ENCODE results near the gene GPC6.
A peak's percentile ranks its signal among the peaks of the same experiment; 100 is the strongest.

Gene GPC6

GRCh38 chr13:94267581-94268366, 1041.2 kb downstream of the GPC6 start:
- Histone ChIP-seq H3K4me3 (ENCODE audit: low read depth, low read length) (no peak overlapping the region), H2AFZ (ENCODE audit: insufficient read depth, low read length, poor library complexity) (no peak overlapping the region), H3K23ac (ENCODE audit: low read length) (no peak overlapping the region), H3K4ac (ENCODE audit: low read depth, low read length) (no peak overlapping the region), H4K91ac (ENCODE audit: low read depth, low read length) (no peak overlapping the region), H3K9me3 (ENCODE audit: insufficient read depth, low read depth, low read length) (no peaks in the 10 kb centered on the region), H4K8ac (ENCODE audit: low read depth, low read length) (no peak overlapping the region), H3K27me3 (ENCODE audit: insufficient read depth, low read length) (no peaks in the 10 kb centered on the region), H2AK5ac (ENCODE audit: low read length) (no peak overlapping the region), H2BK5ac (ENCODE audit: low read depth, low read length, poor library complexity) (no peak overlapping the region), H3K14ac (ENCODE audit: low read length) (no peak overlapping the region), H3K27ac (ENCODE audit: low read depth, low read length) (no peak overlapping the region), H3K9ac (ENCODE audit: low read length) (no peak overlapping the region), H3K79me2 (ENCODE audit: control insufficient read depth, insufficient read depth, low read length, poor library complexity) (no peaks in the 10 kb centered on the region), H3K18ac (ENCODE audit: low read length) (no peak overlapping the region), H4K12ac (ENCODE audit: low read depth, low read length) (no peak overlapping the region), H3K4me2 (ENCODE audit: low read length) (no peak overlapping the region), H3K79me1 (ENCODE audit: low read length) (no peaks in the 10 kb centered on the region), H2BK120ac (ENCODE audit: insufficient read depth, low read length, poor library complexity) (no peak overlapping the region), H3K4me1 (ENCODE audit: control insufficient read depth in 1 of 2, insufficient read depth in 2 of 2, low read length in 2 of 2) (no peaks in the 10 kb centered on the region), H3K36me3 (ENCODE audit: control insufficient read depth in 1 of 2, insufficient read depth in 2 of 2, low read length in 2 of 2) (no peaks in the 10 kb centered on the region), H2BK12ac (ENCODE audit: low read length) (no peak overlapping the region)
- DNase-seq = no peak
- WGBS (ENCODE audit: extremely low coverage, insufficient coverage, insufficient read length) = no CpG with 5 or more reads among the region's 3 CpGs

- Histone ChIP-seq H2BK12ac (ENCODE audit: low read length) (no peak overlapping the region), H2BK5ac (ENCODE audit: low read depth, low read length, poor library complexity) (no peak overlapping the region), H3K79me1 (ENCODE audit: low read length) (no peaks in the 10 kb centered on the region), H3K36me3 (ENCODE audit: control insufficient read depth in 1 of 2, insufficient read depth in 2 of 2, low read length in 2 of 2) (no peaks in the 10 kb centered on the region), H3K4me2 (ENCODE audit: low read length) (no peak overlapping the region), H3K14ac (ENCODE audit: low read length) (no peak overlapping the region), H4K91ac (ENCODE audit: low read depth, low read length) (no peak overlapping the region), H3K23ac (ENCODE audit: low read length) (no peak overlapping the region), H3K27me3 (ENCODE audit: insufficient read depth, low read length) (no peaks in the 10 kb centered on the region), H4K8ac (ENCODE audit: low read depth, low read length) (no peak overlapping the region), H3K4ac (ENCODE audit: low read depth, low read length) (no peak overlapping the region), H3K18ac (ENCODE audit: low read length) (no peak overlapping the region), H3K4me1 (ENCODE audit: control insufficient read depth in 1 of 2, insufficient read depth in 2 of 2, low read length in 2 of 2) (no peaks in the 10 kb centered on the region), H3K27ac (ENCODE audit: low read depth, low read length) (no peak overlapping the region), H2AK5ac (ENCODE audit: low read length) (no peak overlapping the region), H3K79me2 (ENCODE audit: control insufficient read depth, insufficient read depth, low read length, poor library complexity) (no peaks in the 10 kb centered on the region), H3K9ac (ENCODE audit: low read length) (no peak overlapping the region), H3K9me3 (ENCODE audit: insufficient read depth, low read depth, low read length) (no peaks in the 10 kb centered on the region), H4K12ac (ENCODE audit: low read depth, low read length) (no peak overlapping the region), H2AFZ (ENCODE audit: insufficient read depth, low read length, poor library complexity) (no peak overlapping the region), H2BK120ac (ENCODE audit: insufficient read depth, low read length, poor library complexity) (no peak overlapping the region), H3K4me3 (ENCODE audit: low read depth, low read length) (no peak overlapping the region)
- WGBS (ENCODE audit: extremely low coverage, insufficient coverage, insufficient read length) = no CpG with 5 or more reads among the region's 5 CpGs
- DNase-seq = no peak
Observed at GRCh38 chr13:94268661-94269060, 1042.1 kb downstream of the GPC6 start.

GRCh38 chr13:94269557-94269956, 1043.0 kb downstream of the GPC6 start:
- Histone ChIP-seq H2AK5ac (ENCODE audit: low read length) (no peak overlapping the region), H3K4me2 (ENCODE audit: low read length) (no peak overlapping the region), H3K79me1 (ENCODE audit: low read length) (no peaks in the 10 kb centered on the region), H3K4ac (ENCODE audit: low read depth, low read length) (no peak overlapping the region), H3K14ac (ENCODE audit: low read length) (no peak overlapping the region), H4K91ac (ENCODE audit: low read depth, low read length) (no peak overlapping the region), H3K18ac (ENCODE audit: low read length) (no peak overlapping the region), H3K9me3 (ENCODE audit: insufficient read depth, low read depth, low read length) (no peaks in the 10 kb centered on the region), H3K4me1 (ENCODE audit: control insufficient read depth in 1 of 2, insufficient read depth in 2 of 2, low read length in 2 of 2) (no peaks in the 10 kb centered on the region), H3K36me3 (ENCODE audit: control insufficient read depth in 1 of 2, insufficient read depth in 2 of 2, low read length in 2 of 2) (no peaks in the 10 kb centered on the region), H3K79me2 (ENCODE audit: control insufficient read depth, insufficient read depth, low read length, poor library complexity) (no peaks in the 10 kb centered on the region), H4K12ac (ENCODE audit: low read depth, low read length) (no peak overlapping the region), H3K27ac (ENCODE audit: low read depth, low read length) (no peak overlapping the region), H3K9ac (ENCODE audit: low read length) (no peak overlapping the region), H2BK12ac (ENCODE audit: low read length) (no peak overlapping the region), H3K23ac (ENCODE audit: low read length) (no peak overlapping the region), H2BK120ac (ENCODE audit: insufficient read depth, low read length, poor library complexity) (no peak overlapping the region), H2AFZ (ENCODE audit: insufficient read depth, low read length, poor library complexity) (no peak overlapping the region), H2BK5ac (ENCODE audit: low read depth, low read length, poor library complexity) (no peak overlapping the region), H3K27me3 (ENCODE audit: insufficient read depth, low read length) (no peaks in the 10 kb centered on the region), H4K8ac (ENCODE audit: low read depth, low read length) (no peak overlapping the region), H3K4me3 (ENCODE audit: low read depth, low read length) (no peak overlapping the region)
- no CpG with 5 or more reads among the region's 6 CpGs for WGBS (ENCODE audit: extremely low coverage, insufficient coverage, insufficient read length)
- no peak for DNase-seq

GRCh38 chr13:94270556-94270955, 1043.9 kb downstream of the GPC6 start:
- Histone ChIP-seq H3K9me3 (ENCODE audit: insufficient read depth, low read depth, low read length) (no peaks in the 10 kb centered on the region), H3K79me1 (ENCODE audit: low read length) (no peaks in the 10 kb centered on the region), H3K4me2 (ENCODE audit: low read length) (no peak overlapping the region), H3K4me1 (ENCODE audit: control insufficient read depth in 1 of 2, insufficient read depth in 2 of 2, low read length in 2 of 2) (no peaks in the 10 kb centered on the region), H2BK12ac (ENCODE audit: low read length) (no peak overlapping the region), H4K12ac (ENCODE audit: low read depth, low read length) (no peak overlapping the region), H3K23ac (ENCODE audit: low read length) (no peak overlapping the region), H3K18ac (ENCODE audit: low read length) (no peak overlapping the region), H3K4me3 (ENCODE audit: low read depth, low read length) (no peak overlapping the region), H3K36me3 (ENCODE audit: control insufficient read depth in 1 of 2, insufficient read depth in 2 of 2, low read length in 2 of 2) (no peaks in the 10 kb centered on the region), H4K8ac (ENCODE audit: low read depth, low read length) (no peak overlapping the region), H3K9ac (ENCODE audit: low read length) (no peak overlapping the region), H3K27me3 (ENCODE audit: insufficient read depth, low read length) (no peaks in the 10 kb centered on the region), H4K91ac (ENCODE audit: low read depth, low read length) (no peak overlapping the region), H3K79me2 (ENCODE audit: control insufficient read depth, insufficient read depth, low read length, poor library complexity) (no peaks in the 10 kb centered on the region), H2BK120ac (ENCODE audit: insufficient read depth, low read length, poor library complexity) (no peak overlapping the region), H3K4ac (ENCODE audit: low read depth, low read length) (no peak overlapping the region), H3K14ac (ENCODE audit: low read length) (no peak overlapping the region), H3K27ac (ENCODE audit: low read depth, low read length) (no peak overlapping the region), H2BK5ac (ENCODE audit: low read depth, low read length, poor library complexity) (no peak overlapping the region), H2AFZ (ENCODE audit: insufficient read depth, low read length, poor library complexity) (no peak overlapping the region), H2AK5ac (ENCODE audit: low read length) (no peak overlapping the region)
- peak in 1 of 2 donors; percentile 5 for DNase-seq
- no CpG with 5 or more reads among the region's 2 CpGs for WGBS (ENCODE audit: extremely low coverage, insufficient coverage, insufficient read length)
